ENCODE results near the gene CCSER1.
"Not testable (repeated sequence)": the region's sequence is repeated elsewhere in the genome, so short reads cannot be mapped to it uniquely, and the experiment has no call there.

Gene CCSER1

DNA sequence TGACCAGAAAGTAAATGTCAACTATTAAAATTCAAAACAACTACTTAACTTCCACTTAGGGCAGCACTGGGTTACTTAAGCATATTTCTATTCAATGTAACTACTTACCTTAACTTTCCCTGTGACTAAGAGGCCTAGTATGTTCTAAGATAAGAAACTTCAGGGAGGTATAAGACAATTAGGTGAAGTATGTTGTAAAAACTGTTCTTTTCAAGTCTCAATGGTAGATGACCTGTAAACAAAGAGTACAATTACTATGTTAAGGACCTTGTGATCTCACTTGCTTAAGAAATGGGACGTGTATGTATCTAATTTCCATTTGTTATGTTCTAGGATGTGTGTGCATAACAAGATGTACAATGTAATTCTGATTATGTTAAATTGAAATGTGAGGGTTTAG lies 960.5 kb downstream of the CCSER1 start:
- Histone ChIP-seq H3K4me1 (ENCODE audit: control insufficient read depth, insufficient read depth, low read length, poor library complexity, severe bottlenecking) (no peaks in the 10 kb centered on the region), H3K4me3 (ENCODE audit: insufficient read depth, low read depth, low read length, poor library complexity, severe bottlenecking) (no peak overlapping the region), H3K36me3 (ENCODE audit: control insufficient read depth, insufficient read depth, low read length) (no peaks in the 10 kb centered on the region), H3K27me3 (replicated peaks; ENCODE audit: control insufficient read depth, insufficient read depth, low read length, poor library complexity, severe bottlenecking) (no peaks in the 10 kb centered on the region), H3K27ac (ENCODE audit: insufficient read depth, low read length, poor library complexity, severe bottlenecking) (no peak overlapping the region), H3K9me3 (ENCODE audit: control insufficient read depth, low read length) (no peaks in the 10 kb centered on the region)
- DNase-seq: no peak

DNA sequence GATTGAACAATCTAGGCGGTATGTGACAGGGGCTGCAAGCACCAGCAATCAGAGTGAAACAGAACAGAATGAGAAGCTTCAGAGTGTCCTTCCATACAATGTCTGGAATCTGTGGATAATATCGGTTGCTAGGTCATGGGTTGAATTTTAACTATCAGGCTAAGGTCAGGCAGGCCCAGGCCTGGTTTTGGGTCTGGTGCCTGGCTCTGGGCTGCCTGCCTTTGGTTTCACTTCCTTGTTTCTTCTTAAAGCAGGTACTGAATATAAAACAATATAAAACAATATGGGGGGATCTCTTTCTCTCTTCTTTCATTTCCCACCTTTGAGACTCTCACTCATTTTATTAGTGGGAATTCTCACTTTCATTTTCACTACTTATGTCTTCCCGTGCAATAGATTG lies 962.0 kb downstream of the CCSER1 start:
- Histone ChIP-seq H3K27ac (ENCODE audit: insufficient read depth, low read length, poor library complexity, severe bottlenecking) (no peak overlapping the region), H3K4me3 (ENCODE audit: insufficient read depth, low read depth, low read length, poor library complexity, severe bottlenecking) (no peak overlapping the region), H3K9me3 (ENCODE audit: control insufficient read depth, low read length) (no peaks in the 10 kb centered on the region), H3K27me3 (replicated peaks; ENCODE audit: control insufficient read depth, insufficient read depth, low read length, poor library complexity, severe bottlenecking) (no peaks in the 10 kb centered on the region), H3K36me3 (ENCODE audit: control insufficient read depth, insufficient read depth, low read length) (no peaks in the 10 kb centered on the region), H3K4me1 (ENCODE audit: control insufficient read depth, insufficient read depth, low read length, poor library complexity, severe bottlenecking) (no peaks in the 10 kb centered on the region)
- DNase-seq: no peak

DNA sequence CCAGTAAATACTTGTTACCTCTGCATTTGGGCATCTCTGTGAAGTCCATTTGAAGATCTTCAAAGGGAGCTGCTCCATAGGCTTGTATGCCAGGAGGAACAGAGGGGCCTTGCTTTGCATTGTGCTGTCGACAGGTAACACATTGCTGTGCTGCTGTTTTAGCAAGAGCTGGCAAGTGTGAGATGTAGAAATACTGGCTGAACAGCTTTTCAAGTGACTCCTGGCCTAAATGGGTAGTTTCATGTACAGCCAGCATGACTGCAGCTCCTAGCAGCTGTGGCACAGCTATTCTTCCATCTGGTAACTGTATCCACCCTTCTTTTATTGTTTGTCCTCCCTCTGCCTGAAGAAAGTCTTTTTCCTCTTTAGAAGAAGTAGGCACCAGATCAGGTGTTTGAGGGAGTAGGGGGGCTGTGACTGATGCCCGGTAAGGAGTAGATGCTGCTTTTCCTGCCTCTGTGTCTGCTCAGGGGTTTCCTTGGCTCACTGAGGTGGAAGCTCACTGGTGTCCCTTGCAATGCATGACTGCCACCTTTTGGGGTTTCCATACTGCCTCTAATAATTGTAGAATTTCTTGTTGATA lies 965.3 kb downstream of the CCSER1 start:
- DNase-seq: no peak
- no peak overlapping the region for H3K27ac ChIP-seq (ENCODE audit: insufficient read depth, low read length, poor library complexity, severe bottlenecking)
- H3K4me3 ChIP-seq (ENCODE audit: insufficient read depth, low read depth, low read length, poor library complexity, severe bottlenecking): no peak overlapping the region
- H3K36me3 ChIP-seq (ENCODE audit: control insufficient read depth, insufficient read depth, low read length): no peaks in the 10 kb centered on the region
- no peaks in the 10 kb centered on the region for H3K27me3 ChIP-seq (replicated peaks; ENCODE audit: control insufficient read depth, insufficient read depth, low read length, poor library complexity, severe bottlenecking)
- no peaks in the 10 kb centered on the region for H3K4me1 ChIP-seq (ENCODE audit: control insufficient read depth, insufficient read depth, low read length, poor library complexity, severe bottlenecking)
- no peaks in the 10 kb centered on the region for H3K9me3 ChIP-seq (ENCODE audit: control insufficient read depth, low read length)

DNA sequence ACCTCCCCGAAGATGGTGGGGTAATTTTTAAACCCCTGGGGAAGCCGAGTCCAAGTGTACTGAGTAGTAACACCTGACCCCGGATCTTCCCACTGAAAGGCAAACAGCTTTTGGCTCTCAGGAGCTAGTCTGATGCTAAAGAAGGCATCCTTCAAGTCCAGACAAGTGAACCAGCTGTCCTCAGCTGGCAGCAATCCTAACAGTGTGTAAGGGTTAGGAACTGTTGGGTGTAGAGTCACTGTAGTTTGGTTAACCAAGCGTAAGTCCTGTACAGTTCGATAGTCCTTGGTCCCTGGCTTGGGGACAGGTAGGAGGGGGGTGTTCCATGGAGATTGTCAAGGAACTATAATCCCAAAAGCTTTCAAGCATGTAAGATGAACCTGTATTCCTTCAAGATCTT lies 967.0 kb downstream of the CCSER1 start:
- not testable (repeated sequence) for H3K36me3 ChIP-seq (ENCODE audit: control insufficient read depth, insufficient read depth, low read length); DNase-seq; H3K4me3 ChIP-seq (ENCODE audit: insufficient read depth, low read depth, low read length, poor library complexity, severe bottlenecking); H3K4me1 ChIP-seq (ENCODE audit: control insufficient read depth, insufficient read depth, low read length, poor library complexity, severe bottlenecking); H3K27ac ChIP-seq (ENCODE audit: insufficient read depth, low read length, poor library complexity, severe bottlenecking); H3K9me3 ChIP-seq (ENCODE audit: control insufficient read depth, low read length); H3K27me3 ChIP-seq (replicated peaks; ENCODE audit: control insufficient read depth, insufficient read depth, low read length, poor library complexity, severe bottlenecking)

DNA sequence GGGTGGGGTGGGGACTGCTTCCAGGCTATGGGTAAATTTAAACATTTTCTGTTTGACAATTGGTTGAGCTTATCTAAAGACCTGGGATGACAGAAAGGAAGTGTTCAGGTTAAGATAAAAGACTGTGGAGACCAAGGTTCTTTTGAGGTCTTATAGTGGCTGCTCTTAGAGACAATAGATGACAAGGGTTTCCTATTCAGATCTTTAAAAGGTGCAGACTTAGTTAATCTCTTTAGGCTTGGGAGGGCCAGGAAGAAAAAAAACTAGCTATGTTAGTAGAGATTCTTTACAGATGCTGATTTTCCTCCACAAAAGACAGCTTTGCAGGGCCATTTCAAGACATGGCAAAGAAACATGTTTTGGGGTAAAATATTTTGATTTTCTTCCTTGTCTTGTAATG lies 972.5 kb downstream of the CCSER1 start:
- no peak overlapping the region for H3K27ac ChIP-seq (ENCODE audit: insufficient read depth, low read length, poor library complexity, severe bottlenecking)
- no peak for DNase-seq
- H3K9me3 ChIP-seq (ENCODE audit: control insufficient read depth, low read length): no peaks in the 10 kb centered on the region
- no peaks in the 10 kb centered on the region for H3K4me1 ChIP-seq (ENCODE audit: control insufficient read depth, insufficient read depth, low read length, poor library complexity, severe bottlenecking)
- H3K36me3 ChIP-seq (ENCODE audit: control insufficient read depth, insufficient read depth, low read length): no peaks in the 10 kb centered on the region
- H3K4me3 ChIP-seq (ENCODE audit: insufficient read depth, low read depth, low read length, poor library complexity, severe bottlenecking): no peak overlapping the region
- no peaks in the 10 kb centered on the region for H3K27me3 ChIP-seq (replicated peaks; ENCODE audit: control insufficient read depth, insufficient read depth, low read length, poor library complexity, severe bottlenecking)

DNA sequence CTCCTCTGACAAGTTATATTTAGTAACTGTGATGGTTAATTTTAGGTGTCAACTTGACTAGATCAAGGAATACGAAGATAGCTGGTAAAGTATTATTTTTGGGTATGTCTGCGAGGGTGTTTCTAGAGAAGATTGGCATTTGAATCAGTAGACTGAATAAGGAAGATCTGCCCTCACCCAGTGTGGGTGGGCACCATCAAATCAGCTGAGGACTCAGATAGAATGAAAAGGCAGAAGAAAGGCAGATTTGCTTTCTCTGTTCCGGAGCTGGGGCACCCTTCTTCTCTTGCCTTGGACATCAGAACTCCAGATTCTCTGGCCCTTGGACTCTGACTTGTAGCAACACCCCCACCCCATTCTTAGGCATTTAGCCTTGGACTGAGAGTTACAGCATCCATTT lies 981.6 kb downstream of the CCSER1 start:
- H3K9me3 ChIP-seq (ENCODE audit: control insufficient read depth, low read length): no peaks in the 10 kb centered on the region
- no peak overlapping the region for H3K27ac ChIP-seq (ENCODE audit: insufficient read depth, low read length, poor library complexity, severe bottlenecking)
- H3K27me3 ChIP-seq (replicated peaks; ENCODE audit: control insufficient read depth, insufficient read depth, low read length, poor library complexity, severe bottlenecking): no peaks in the 10 kb centered on the region
- H3K36me3 ChIP-seq (ENCODE audit: control insufficient read depth, insufficient read depth, low read length): no peaks in the 10 kb centered on the region
- H3K4me3 ChIP-seq (ENCODE audit: insufficient read depth, low read depth, low read length, poor library complexity, severe bottlenecking): no peak overlapping the region
- DNase-seq: no peak
- H3K4me1 ChIP-seq (ENCODE audit: control insufficient read depth, insufficient read depth, low read length, poor library complexity, severe bottlenecking): no peaks in the 10 kb centered on the region

DNA sequence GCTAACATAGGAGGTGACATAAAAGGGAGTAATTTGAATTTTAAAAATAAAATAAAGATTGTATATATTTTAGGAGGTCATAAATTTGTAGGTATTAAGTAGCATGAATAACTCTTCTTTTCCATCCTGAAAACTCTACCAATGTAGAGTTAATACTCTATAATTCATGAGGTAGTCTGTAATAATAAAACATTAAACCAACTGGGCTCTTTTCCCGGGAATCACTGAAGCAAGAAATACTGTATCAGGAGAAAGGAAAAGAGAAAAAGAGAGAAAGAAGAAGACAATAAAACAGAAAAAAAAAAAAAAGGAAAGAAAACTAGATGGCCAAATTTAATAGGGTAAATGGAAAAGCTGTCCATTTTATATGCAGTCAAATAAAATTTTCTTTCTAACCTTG lies 984.4 kb downstream of the CCSER1 start:
- H3K36me3 ChIP-seq (ENCODE audit: control insufficient read depth, insufficient read depth, low read length): no peaks in the 10 kb centered on the region
- no peaks in the 10 kb centered on the region for H3K9me3 ChIP-seq (ENCODE audit: control insufficient read depth, low read length)
- no peaks in the 10 kb centered on the region for H3K27me3 ChIP-seq (replicated peaks; ENCODE audit: control insufficient read depth, insufficient read depth, low read length, poor library complexity, severe bottlenecking)
- no peaks in the 10 kb centered on the region for H3K4me1 ChIP-seq (ENCODE audit: control insufficient read depth, insufficient read depth, low read length, poor library complexity, severe bottlenecking)
- H3K4me3 ChIP-seq (ENCODE audit: insufficient read depth, low read depth, low read length, poor library complexity, severe bottlenecking): no peak overlapping the region
- no peak for DNase-seq
- no peak overlapping the region for H3K27ac ChIP-seq (ENCODE audit: insufficient read depth, low read length, poor library complexity, severe bottlenecking)

DNA sequence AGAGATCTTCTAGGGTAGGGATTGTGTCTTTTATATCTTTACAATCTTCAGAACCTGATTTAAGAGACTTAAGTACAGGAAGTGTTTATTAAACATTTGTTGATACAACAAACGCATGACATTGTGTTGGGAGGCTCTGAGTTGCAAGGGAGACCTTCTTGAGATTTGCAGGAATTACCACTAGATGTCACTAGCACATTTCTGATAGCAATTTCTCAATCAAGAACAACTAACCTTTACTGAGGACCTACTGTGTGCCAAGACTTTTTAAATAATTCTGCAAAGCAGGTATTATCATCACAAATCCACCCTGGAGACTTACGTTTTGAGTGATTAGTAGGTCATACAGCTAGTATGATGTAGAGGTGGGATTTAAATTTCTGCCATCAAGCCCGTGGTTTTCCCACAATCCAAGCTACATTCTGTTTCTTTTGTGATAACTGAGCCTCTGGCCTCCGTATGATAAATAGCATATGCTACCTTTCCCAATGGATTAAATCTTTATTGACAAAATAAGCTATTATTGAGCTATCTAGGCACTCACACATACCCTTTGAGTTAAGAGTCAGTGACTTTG lies 986.0 kb downstream of the CCSER1 start:
- no peak for DNase-seq
- H3K9me3 ChIP-seq (ENCODE audit: control insufficient read depth, low read length): no peaks in the 10 kb centered on the region
- no peaks in the 10 kb centered on the region for H3K36me3 ChIP-seq (ENCODE audit: control insufficient read depth, insufficient read depth, low read length)
- H3K4me1 ChIP-seq (ENCODE audit: control insufficient read depth, insufficient read depth, low read length, poor library complexity, severe bottlenecking): no peaks in the 10 kb centered on the region
- no peak overlapping the region for H3K27ac ChIP-seq (ENCODE audit: insufficient read depth, low read length, poor library complexity, severe bottlenecking)
- H3K27me3 ChIP-seq (replicated peaks; ENCODE audit: control insufficient read depth, insufficient read depth, low read length, poor library complexity, severe bottlenecking): no peaks in the 10 kb centered on the region
- H3K4me3 ChIP-seq (ENCODE audit: insufficient read depth, low read depth, low read length, poor library complexity, severe bottlenecking): no peak overlapping the region

DNA sequence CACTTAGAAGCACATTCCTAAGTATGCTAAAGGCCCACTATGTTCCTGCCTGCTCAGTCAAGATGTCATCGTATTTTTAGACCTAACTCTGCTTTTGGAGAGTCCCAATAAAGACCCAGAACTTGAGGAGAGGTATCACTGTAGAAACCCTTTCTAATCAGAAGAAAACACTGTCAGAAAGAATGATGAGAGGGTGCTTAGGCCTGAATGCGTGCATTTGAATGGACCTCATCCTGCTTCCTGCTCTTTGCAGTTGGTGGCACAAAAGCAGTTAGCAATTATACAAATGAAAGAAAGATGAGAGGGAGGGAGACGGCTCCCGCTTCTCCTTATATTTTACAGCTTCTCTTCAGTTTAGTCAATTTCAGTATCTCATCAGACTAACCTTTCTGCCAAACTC lies 987.2 kb downstream of the CCSER1 start:
- no peaks in the 10 kb centered on the region for H3K27me3 ChIP-seq (replicated peaks; ENCODE audit: control insufficient read depth, insufficient read depth, low read length, poor library complexity, severe bottlenecking)
- no peaks in the 10 kb centered on the region for H3K36me3 ChIP-seq (ENCODE audit: control insufficient read depth, insufficient read depth, low read length)
- no peak overlapping the region for H3K27ac ChIP-seq (ENCODE audit: insufficient read depth, low read length, poor library complexity, severe bottlenecking)
- H3K9me3 ChIP-seq (ENCODE audit: control insufficient read depth, low read length): no peaks in the 10 kb centered on the region
- H3K4me3 ChIP-seq (ENCODE audit: insufficient read depth, low read depth, low read length, poor library complexity, severe bottlenecking): no peak overlapping the region
- DNase-seq: no peak
- no peaks in the 10 kb centered on the region for H3K4me1 ChIP-seq (ENCODE audit: control insufficient read depth, insufficient read depth, low read length, poor library complexity, severe bottlenecking)

DNA sequence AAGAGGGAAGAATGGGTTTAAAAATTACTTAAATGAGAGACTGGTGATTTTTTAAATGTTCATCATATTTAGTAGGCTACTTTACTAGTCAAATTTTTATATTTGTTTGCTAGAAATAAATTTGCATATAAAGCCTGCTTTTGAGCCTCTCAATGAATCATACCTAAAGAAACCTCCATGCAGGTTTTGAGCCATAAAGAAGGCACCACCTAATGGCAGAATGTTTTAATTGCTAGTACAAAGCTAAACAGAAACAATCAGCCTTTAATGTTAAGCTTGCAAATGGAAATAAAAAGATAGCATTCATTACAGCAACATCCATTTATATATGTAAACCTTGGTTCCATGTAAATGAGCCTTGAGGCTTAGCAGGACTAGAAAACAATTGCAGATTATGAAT lies 989.7 kb downstream of the CCSER1 start:
- Histone ChIP-seq H3K27me3 (replicated peaks; ENCODE audit: control insufficient read depth, insufficient read depth, low read length, poor library complexity, severe bottlenecking) (no peaks in the 10 kb centered on the region), H3K36me3 (ENCODE audit: control insufficient read depth, insufficient read depth, low read length) (no peaks in the 10 kb centered on the region), H3K4me3 (ENCODE audit: insufficient read depth, low read depth, low read length, poor library complexity, severe bottlenecking) (no peak overlapping the region), H3K4me1 (ENCODE audit: control insufficient read depth, insufficient read depth, low read length, poor library complexity, severe bottlenecking) (no peaks in the 10 kb centered on the region), H3K9me3 (ENCODE audit: control insufficient read depth, low read length) (no peaks in the 10 kb centered on the region), H3K27ac (ENCODE audit: insufficient read depth, low read length, poor library complexity, severe bottlenecking) (no peak overlapping the region)
- no peak for DNase-seq

Measured in effector memory CD4-positive, alpha-beta T cell (primary cell).